Transverse colon (tissue), 3 donors: ENCODE measurements around the gene CAPN13.

Experiments used
- CTCF ChIP-seq, 5 experiments: fragments of 200-600 bp in 3 of 5; fragments of 450-650 bp in 2 of 5; sonication (generic) in 3 of 5; IDR thresholded peaks; 1 replicate in 2 of 5; 2 replicates in 3 of 5; pipeline ENCODE4 v1.5.1; 2016 to 2017; ENCODE audit warnings: antibody characterized with exemption in 5 of 5, inconsistent platforms in 3 of 5, mild to moderate bottlenecking in 2 of 5, moderate library complexity in 1 of 5
- EP300 ChIP-seq: sonication (generic); formaldehyde crosslinking; IDR thresholded peaks from one replicate; pipeline ENCODE4 v1.6.1; 2017; ENCODE audit warnings: antibody characterized with exemption, low read depth
- POLR2A ChIP-seq: fragments of 450-650 bp; IDR thresholded peaks from one replicate; pipeline ENCODE4 v1.6.1; 2016; ENCODE audit warnings: antibody characterized with exemption, mild to moderate bottlenecking, moderate library complexity

- TF ChIP-seq POLR2A: no peak
- TF ChIP-seq EP300: no peak
- TF ChIP-seq CTCF (IDR thresholded peaks at IDR 0.05): no peak
These were observed 28.6 kb downstream of the CAPN13 start for GRCh38 chr2:30778611-30779010.
